HG02798 (cell line): ENCODE results near the gene TMTC1.
"Not testable (repeated sequence)": the region's sequence is repeated elsewhere in the genome, so short reads cannot be mapped to it uniquely, and the experiment has no call there.

Source experiments
- ATAC-seq: cut with Tn5 transposase; IDR thresholded peaks from one replicate; pipeline ENCODE4 v1.9.1; 2021; ENCODE audit warnings: mild to moderate bottlenecking; ENCODE audit not compliant: unreplicated experiment, poor library complexity

The TMTC1 gene

GRCh38 chr12:29783773-29784666 is at the start of gene TMTC1:
TSS of gene TMTC1 (minus strand) at chr12:29783942. CDS start at chr12:29783751, 191 bp downstream.
- ATAC-seq, result peak; percentile 40

DNA sequence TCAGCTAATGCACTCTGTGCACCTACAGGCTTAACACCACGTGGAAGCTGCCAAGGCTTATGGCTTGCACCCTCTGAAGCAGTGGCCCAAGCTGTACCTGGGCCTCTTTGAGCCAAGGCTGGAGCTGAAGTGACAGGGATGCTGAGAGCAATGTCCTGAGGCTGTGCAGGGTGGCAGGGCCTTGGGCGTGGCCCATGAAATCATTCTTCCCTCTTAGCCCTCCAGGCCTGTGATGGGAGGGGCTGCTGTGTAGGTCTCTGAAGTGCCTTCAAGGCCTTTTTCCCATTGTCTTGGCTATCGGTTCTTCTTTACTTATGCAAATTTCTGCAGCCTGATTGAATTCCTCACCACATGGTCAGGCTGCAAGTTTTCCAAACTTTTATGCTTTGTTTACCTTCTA is 47.4 kb upstream of the TMTC1 start:
- ATAC-seq, result no peak

GRCh38 chr12:29830391-29830790 is 46.6 kb upstream of the TMTC1 start:
- ATAC-seq, result no peak

DNA sequence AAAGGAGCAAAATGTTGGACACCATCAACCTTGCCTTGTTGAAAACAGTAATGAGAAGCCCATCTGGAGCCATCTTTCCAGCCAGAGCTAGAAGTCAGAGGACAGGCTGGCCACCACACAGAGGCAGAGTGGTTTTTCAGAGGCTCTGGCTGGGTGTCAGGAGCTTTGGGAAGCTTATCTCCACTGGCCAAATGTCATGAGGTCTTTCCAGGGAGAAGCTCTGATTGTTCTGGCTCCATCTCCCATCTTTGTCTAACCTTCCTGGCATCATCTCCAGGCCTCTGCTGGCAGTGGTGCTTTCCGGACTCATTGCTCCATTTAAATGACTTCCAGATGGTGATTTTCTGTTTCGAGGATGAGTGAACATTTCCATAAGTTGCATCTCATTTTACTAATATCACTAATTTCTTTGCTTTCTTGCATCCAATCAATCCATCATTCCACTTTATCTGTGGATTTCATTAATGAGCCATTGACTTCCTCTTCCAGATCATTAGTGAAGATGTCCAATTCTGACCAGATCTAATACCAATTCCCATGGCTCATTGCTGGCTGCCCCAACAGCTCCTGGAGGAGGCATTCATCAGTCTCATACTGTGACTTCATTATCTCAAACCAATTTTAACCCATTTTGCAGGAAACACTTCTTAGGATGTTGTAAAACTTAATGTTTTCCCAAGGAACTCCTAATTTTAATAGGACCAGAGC is 35.3 kb upstream of the TMTC1 start:
- no peak for ATAC-seq

- ATAC-seq, result no peak
Measured at GRCh38 chr12:29816874-29817725, 33.4 kb upstream of the TMTC1 start.

DNA sequence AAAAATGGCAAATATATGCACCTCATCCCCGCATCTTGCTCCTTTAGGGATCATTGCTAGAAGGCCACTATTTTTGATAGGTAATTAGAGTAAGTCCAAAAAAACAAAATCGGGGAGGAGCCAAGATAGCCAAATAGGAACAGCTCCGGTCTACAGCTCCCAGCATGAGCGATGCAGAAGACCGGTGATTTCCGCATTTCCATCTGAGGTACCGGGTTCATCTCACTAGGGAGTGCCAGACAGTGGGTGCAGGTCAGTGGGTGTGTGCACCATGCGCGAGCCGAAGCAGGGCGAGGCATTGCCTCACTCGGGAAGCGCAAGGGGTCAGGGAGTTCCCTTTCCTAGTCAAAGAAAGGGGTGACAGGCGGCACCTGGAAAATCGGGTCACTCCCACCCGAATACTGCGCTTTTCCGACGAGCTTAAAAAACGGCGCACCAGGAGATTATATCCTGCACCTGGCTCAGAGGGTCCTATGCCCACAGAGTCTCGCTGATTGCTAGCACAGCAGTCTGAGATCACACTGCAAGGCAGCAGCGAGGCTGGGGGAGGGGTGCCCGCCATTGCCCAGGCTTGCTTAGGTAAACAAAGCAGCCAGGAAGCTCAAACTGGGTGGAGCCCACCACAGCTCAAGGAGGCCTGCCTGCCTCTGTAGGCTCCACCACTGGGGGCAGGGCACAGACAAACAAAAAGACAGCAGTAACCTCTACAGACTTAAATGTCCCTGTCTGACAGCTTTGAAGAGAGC is 26.0 kb upstream of the TMTC1 start:
- ATAC-seq, result not testable (repeated sequence)

- ATAC-seq, result no peak
Measured at GRCh38 chr12:29807129-29807528, 23.4 kb upstream of the TMTC1 start.

- no peak for ATAC-seq
Measured at GRCh38 chr12:29804019-29804418, 20.3 kb upstream of the TMTC1 start.

- ATAC-seq, result no peak
Measured at GRCh38 chr12:29799591-29799990, 15.8 kb upstream of the TMTC1 start.

DNA sequence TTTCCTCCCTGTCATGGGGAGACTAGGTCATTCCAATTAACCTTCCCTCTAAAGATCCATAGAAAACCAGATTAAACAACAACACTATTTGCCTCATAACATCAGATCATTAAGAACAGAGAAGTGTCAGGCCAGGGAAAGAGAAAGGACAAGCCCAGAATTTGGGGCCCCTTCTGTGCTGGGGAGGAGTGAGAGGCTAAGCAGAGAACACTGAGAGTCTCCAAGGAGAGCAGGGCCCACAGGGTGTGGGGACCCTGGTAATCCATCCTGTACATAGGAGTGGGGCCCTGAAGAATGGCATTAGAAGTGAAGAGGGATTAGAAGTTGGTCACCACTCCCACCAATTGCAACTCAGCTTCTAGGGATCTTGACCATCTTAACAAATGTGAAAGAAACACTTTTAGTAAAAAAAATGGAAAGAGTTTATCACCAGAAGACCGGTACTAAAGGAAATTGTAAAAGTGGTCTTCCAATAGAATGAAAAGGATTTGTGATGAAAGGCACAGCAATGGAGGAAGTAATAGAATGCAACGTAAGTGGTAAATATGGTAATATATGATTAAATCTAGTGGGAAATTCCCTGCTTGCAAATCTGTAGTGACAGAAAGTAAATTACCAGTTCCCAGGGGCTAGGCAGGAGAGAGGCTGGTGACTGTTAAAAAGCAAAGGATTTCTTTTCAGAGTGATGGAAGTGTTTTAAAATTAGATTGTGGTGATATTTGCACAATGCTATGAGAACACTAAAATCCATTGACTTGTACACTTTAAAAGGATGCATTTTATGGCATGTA is 14.0 kb upstream of the TMTC1 start:
- ATAC-seq, result no peak

GRCh38 chr12:29796823-29797263 is 13.1 kb upstream of the TMTC1 start:
- ATAC-seq, result no peak

DNA sequence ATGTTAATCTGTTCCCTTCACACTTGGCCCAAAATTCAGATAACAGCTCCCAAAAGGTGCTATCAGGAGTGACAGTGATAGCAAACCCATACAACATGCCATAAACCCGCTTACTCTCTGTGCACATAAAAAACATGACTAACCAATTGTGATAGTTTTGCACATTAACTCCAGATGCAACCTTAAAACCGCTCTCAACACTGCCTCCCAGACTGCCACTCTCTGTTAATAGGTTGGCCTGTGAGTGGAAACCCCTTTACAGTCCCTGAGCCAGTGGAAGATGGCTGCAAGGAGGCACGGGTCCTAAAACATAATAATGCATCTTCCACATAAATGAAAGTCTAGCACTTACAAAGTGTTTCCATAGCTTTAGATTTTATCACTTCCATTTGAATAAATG is 12.0 kb upstream of the TMTC1 start:
- no peak for ATAC-seq

DNA sequence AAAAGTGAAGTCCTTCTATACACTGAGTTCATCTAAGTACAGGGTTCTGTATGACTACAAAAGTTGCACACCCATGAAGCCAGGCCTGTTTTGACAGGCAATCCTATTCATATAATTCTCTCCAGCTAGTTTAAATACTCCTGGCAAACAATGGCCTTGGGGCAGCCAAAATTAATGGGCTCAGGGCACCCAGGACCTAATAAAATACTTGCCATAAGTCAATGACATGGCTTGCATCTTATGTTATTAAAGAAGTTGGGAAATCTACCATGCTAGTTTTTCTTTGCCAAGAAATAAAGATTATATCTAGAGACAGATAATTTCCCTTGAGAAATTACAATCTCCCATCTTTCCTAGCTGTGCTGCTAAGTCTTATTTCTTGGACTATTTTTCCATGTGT is 11.1 kb upstream of the TMTC1 start:
- ATAC-seq, result no peak

DNA sequence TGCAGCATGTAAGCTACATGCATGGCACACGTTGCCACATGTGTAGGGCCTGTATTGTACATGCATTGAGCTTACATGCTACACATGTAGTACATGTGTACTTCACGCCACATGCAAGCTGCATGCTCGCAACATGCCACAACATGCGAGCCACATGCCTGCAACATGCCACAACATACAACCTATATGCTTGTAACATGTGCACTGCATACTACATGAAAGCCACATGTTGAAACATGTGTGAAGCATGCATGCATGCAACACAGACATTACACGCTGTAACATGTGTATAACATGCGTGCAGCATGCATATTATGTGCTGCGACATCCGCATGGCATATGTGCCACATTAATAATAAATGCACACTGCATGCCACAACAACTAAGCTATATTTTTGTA is 9.1 kb upstream of the TMTC1 start:
- ATAC-seq, result no peak

- no peak for ATAC-seq
Measured at GRCh38 chr12:29792132-29792531, 8.4 kb upstream of the TMTC1 start.

- ATAC-seq, result peak; percentile 21
Measured at GRCh38 chr12:29782871-29783772, 620 bp downstream of the TMTC1 start.

DNA sequence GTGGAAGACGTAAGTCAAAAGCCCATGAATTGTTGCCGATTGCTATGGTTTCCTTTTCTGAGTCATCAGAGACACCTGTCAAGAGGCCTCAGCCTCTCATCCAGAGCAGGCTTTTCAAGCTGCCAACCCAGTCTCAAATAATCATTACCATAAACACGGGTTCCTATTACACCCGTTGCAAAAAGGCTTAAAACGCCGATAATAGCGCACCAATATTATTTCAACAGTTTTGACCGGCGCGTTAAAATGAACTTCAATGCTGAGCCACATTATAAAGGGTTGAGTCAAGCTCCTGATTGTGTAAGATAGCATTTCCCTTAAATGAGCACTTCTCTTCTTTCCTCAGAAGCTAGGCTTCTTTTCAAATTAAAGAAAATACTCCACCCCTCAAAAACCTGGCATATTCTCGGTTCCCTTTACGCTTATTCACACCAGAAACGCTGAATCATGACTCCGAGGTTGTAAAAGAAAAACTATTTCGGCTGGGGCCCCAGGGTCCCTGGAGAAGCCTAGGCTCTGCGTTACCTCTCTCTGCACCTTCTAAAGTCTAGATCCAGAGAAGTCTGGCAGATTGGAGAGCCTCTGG is 1.4 kb downstream of the TMTC1 start:
- peak; percentile 74 for ATAC-seq
